SK-N-SH (cell line): ENCODE data around the gene HUS1. TPM values are rescaled to one million over a fixed set of nuclear protein-coding genes. Genes with fewer than 3 reads are reported as not detected.
"Not testable (repeated sequence)": the region's sequence is repeated elsewhere in the genome, so short reads cannot be mapped to it uniquely, and the experiment has no call there.

Experiments
- CTCF ChIA-PET: fragments of 300-600, 350-600 bp; formaldehyde crosslinking; extraction: SDS; loops from one replicate; lab custom pipeline; 2021; lab: Yijun Ruan, JAX
- POLR2A ChIA-PET: fragments of 350-600 bp; sonication (Branson Sonifier 250); formaldehyde crosslinking; extraction: SDS; loops from one replicate; lab custom pipeline; 2020; ENCODE audit warnings: antibody characterized with exemption, inconsistent platforms; lab: Yijun Ruan, JAX
- DNase-seq: peaks from one replicate; pipeline ENCODE4 v3.0.0; 2012
- H2AFZ ChIP-seq: fragments of 200-600 bp; sonication (generic); 2 replicates; pipeline ENCODE4 v1.8.1; 2016; ENCODE audit warnings: antibody characterized with exemption, mild to moderate bottlenecking, low read depth
- H3F3A ChIP-seq: fragments of 200-600 bp; sonication (generic); replicated peaks from 2 replicates; pipeline ENCODE3; 2016; ENCODE audit warnings: antibody characterized with exemption, mild to moderate bottlenecking; ENCODE audit not compliant: insufficient read depth
- H3K27ac ChIP-seq, 2 experiments: fragments of 200-500 bp in 1 of 2; fragments of 200-600 bp in 1 of 2; sonication (Bioruptor generic) in 1 of 2; sonication (generic), shearing (Covaris generic) in 1 of 2; 2 replicates each; pipeline versions ENCODE4 v1.5.1 to v1.6.1; 2014 to 2016; ENCODE audit warnings: low read depth in 2 of 2, inconsistent platforms in 1 of 2, low read length in 1 of 2, mild to moderate bottlenecking in 1 of 2, mixed read lengths in 1 of 2
- H3K27me3 ChIP-seq: fragments of 200-600 bp; sonication (generic), shearing (Covaris generic); 2 replicates; pipeline ENCODE4 v1.6.1; 2016; ENCODE audit warnings: mixed run types; ENCODE audit not compliant: insufficient read depth
- H3K36me3 ChIP-seq, 2 experiments: fragments of 200-500 bp in 1 of 2; fragments of 200-600 bp in 1 of 2; sonication (Bioruptor generic) in 1 of 2; sonication (generic) in 1 of 2; replicated peaks in 1 of 2; 2 replicates each; pipeline versions ENCODE3 to v1.5.1; 2014 to 2016; ENCODE audit warnings: low read length in 1 of 2, mild to moderate bottlenecking in 1 of 2; ENCODE audit not compliant: insufficient read depth in 2 of 2, control insufficient read depth in 1 of 2
- H3K4me1 ChIP-seq, 2 experiments: fragments of 200-500 bp in 1 of 2; fragments of 200-600 bp in 1 of 2; sonication (Bioruptor generic) in 1 of 2; sonication (generic), shearing (Covaris generic) in 1 of 2; 2 replicates each; pipeline versions ENCODE4 v1.5.1 to v1.6.1; 2014 to 2016; ENCODE audit warnings: low read depth in 1 of 2, low read length in 1 of 2, mixed run types in 1 of 2; ENCODE audit not compliant: insufficient read depth in 2 of 2, control insufficient read depth in 1 of 2
- H3K4me2 ChIP-seq: fragments of 200-600 bp; sonication (generic), shearing (Covaris generic); 2 replicates; pipeline ENCODE4 v1.6.1; 2017; ENCODE audit warnings: mixed run types
- H3K4me3 ChIP-seq, 2 experiments: fragments of 200-500 bp in 1 of 2; fragments of 200-600 bp in 1 of 2; sonication (Bioruptor generic) in 1 of 2; sonication (generic), shearing (Covaris generic) in 1 of 2; 2 replicates each; pipeline versions ENCODE4 v1.5.1 to v1.8.1; 2014 to 2016; ENCODE audit warnings: low read depth in 2 of 2, inconsistent platforms in 1 of 2, low read length in 1 of 2, mild to moderate bottlenecking in 1 of 2, mixed read lengths in 1 of 2, moderate library complexity in 1 of 2
- H3K79me2 ChIP-seq: fragments of 200-600 bp; sonication (generic); 2 replicates; pipeline ENCODE4 v1.8.1; 2017; ENCODE audit warnings: mild to moderate bottlenecking; ENCODE audit not compliant: insufficient read depth
- H3K9ac ChIP-seq: fragments of 200-600 bp; sonication (generic); 2 replicates; pipeline ENCODE4 v1.6.1; 2017; ENCODE audit warnings: mixed run types
- H3K9me2 ChIP-seq: fragments of 200-600 bp; sonication (generic); 2 replicates; pipeline ENCODE4 v1.6.1; 2017; ENCODE audit warnings: mixed run types
- H3K9me3 ChIP-seq: fragments of 200-600 bp; sonication (generic); 2 replicates; pipeline ENCODE4 v1.6.1; 2017; ENCODE audit warnings: mixed run types, mild to moderate bottlenecking, moderate library complexity
- H4K20me1 ChIP-seq: fragments of 200-600 bp; sonication (generic); 2 replicates; pipeline ENCODE4 v1.6.1; 2017; ENCODE audit warnings: mild to moderate bottlenecking, mixed run types; ENCODE audit not compliant: insufficient read depth
- FOXM1 ChIP-seq: IDR thresholded peaks from 2 replicates; pipeline ENCODE4 v1.4.0; 2012; ENCODE audit warnings: low read depth, mild to moderate bottlenecking
- JUND ChIP-seq: IDR thresholded peaks from 2 replicates; pipeline ENCODE4 v1.4.0; 2012
- RCOR1 ChIP-seq: fragments of 150-350 bp; IDR thresholded peaks from 2 replicates; pipeline ENCODE4 v1.6.1; 2017; ENCODE audit warnings: antibody characterized with exemption, low read length
- RFX5 ChIP-seq: IDR thresholded peaks from 2 replicates; pipeline ENCODE4 v1.6.1; 2012; ENCODE audit warnings: mild to moderate bottlenecking, improper control_type of control experiment, low read length
- SIN3A ChIP-seq: IDR thresholded peaks from 2 replicates; pipeline ENCODE4 v1.6.1; 2012; ENCODE audit warnings: low read depth, mild to moderate bottlenecking, low read length, moderate library complexity, borderline replicate concordance
- SMC3 ChIP-seq: IDR thresholded peaks from 2 replicates; pipeline ENCODE4 v1.6.1; 2012; ENCODE audit warnings: low read depth, low read length, improper control_type of control experiment
- YY1 ChIP-seq: IDR thresholded peaks from 2 replicates; pipeline ENCODE4 v1.4.0; 2012; ENCODE audit warnings: low read depth, mild to moderate bottlenecking
- WGBS: methylation state at CpG from one replicate; pipeline ENCODE4 v1.1.6; 2017; ENCODE audit warnings: low lambda C conversion rate; 5-methylcytosine and 5-hydroxymethylcytosine counted together
- polyA plus RNA-seq, 3 experiments: library from polyadenylated mRNA; depleted of rRNA; stranded (reverse); fragments of >200 nt; gene quantifications; 2 replicates each; pipeline ENCODE4 v1.2.3, GENCODE V29; 2012
- TF ChIP-seq, protein P1 (sequence below): fragments of 150-350 bp; IDR thresholded peaks from 2 replicates; pipeline ENCODE4 v1.6.1; 2016; ENCODE audit warnings: mild to moderate bottlenecking, low read depth, low read length
- TF ChIP-seq, protein P2 (sequence below): fragments of 200-600 bp; sonication (generic); IDR thresholded peaks from 2 replicates; pipeline ENCODE4 v1.6.1; 2017; ENCODE audit warnings: antibody characterized with exemption, mild to moderate bottlenecking, moderate library complexity

Gene HUS1
- polyA plus RNA-seq, 1 of the 3 experiments (the other 2 are of a cell fraction), result 17.8 TPM

DNA sequence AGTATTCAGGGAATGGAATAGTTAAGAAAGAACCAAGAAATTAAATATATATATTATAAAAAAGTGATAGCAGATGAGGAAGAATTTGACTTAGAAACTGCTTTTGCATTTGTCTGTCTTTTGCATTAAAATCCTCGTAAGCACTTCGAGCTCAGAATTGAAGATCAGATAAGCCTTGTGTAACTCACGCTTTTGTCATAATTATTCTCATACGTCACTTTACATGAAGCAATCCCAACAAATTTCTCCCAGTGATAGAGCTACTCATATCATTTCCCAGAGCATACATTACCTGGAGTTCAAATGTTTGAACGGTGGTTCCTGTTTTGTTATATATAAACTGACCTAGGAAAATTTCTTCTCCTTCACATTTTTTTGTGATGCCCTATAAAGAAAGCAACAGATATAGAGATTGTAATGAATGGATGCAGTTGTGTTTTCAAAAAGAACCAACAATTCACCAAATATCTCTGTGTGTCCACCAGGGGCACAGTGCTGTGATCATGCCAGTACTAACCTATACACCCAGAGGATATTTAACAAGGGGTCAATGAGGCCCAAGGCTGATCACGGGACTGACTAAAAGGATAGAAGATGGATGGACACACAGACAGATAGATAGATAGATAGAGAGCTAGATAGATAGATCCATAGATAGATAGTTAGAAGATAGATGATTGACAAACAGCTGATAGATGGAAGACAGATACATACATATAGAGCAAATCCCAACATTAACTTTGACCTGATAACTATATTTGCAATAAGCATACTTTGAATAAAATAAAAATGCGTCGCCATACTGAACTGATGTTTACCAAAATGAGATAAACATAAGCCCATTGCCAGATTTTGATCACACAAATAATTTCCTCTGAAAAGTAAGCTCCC is 9.3 kb upstream of the HUS1 start:
- no peaks in the 10 kb centered on the region for H3K79me2 ChIP-seq
- peaks cover 5% of the 10 kb centered on the region for H3F3A ChIP-seq
- TF ChIP-seq JUND (no peak), RCOR1 (no peak), RFX5 (no peak), SIN3A (no peak), SMC3 (no peak), FOXM1 (no peak)
- TF ChIP-seq, protein P1, sequence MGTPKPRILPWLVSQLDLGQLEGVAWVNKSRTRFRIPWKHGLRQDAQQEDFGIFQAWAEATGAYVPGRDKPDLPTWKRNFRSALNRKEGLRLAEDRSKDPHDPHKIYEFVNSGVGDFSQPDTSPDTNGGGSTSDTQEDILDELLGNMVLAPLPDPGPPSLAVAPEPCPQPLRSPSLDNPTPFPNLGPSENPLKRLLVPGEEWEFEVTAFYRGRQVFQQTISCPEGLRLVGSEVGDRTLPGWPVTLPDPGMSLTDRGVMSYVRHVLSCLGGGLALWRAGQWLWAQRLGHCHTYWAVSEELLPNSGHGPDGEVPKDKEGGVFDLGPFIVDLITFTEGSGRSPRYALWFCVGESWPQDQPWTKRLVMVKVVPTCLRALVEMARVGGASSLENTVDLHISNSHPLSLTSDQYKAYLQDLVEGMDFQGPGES, result no peak
- TF ChIP-seq, protein P2, sequence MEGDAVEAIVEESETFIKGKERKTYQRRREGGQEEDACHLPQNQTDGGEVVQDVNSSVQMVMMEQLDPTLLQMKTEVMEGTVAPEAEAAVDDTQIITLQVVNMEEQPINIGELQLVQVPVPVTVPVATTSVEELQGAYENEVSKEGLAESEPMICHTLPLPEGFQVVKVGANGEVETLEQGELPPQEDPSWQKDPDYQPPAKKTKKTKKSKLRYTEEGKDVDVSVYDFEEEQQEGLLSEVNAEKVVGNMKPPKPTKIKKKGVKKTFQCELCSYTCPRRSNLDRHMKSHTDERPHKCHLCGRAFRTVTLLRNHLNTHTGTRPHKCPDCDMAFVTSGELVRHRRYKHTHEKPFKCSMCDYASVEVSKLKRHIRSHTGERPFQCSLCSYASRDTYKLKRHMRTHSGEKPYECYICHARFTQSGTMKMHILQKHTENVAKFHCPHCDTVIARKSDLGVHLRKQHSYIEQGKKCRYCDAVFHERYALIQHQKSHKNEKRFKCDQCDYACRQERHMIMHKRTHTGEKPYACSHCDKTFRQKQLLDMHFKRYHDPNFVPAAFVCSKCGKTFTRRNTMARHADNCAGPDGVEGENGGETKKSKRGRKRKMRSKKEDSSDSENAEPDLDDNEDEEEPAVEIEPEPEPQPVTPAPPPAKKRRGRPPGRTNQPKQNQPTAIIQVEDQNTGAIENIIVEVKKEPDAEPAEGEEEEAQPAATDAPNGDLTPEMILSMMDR, result peak; percentile 66
- CTCF ChIA-PET, result interaction anchor here (0.8 to 2.3 kb wide), 15 partner anchors 10 to 166 kb away, joined by 3 to 18 read pairs (median 4); no protein-coding TSS in a partner anchor
- H2AFZ ChIP-seq, result no peak overlapping the region
- H3K9me3 ChIP-seq, result no peaks in the 10 kb centered on the region
- POLR2A ChIA-PET, result no interaction called here
- H3K27me3 ChIP-seq, result no peaks in the 10 kb centered on the region; the same call in 1 of the 2 replicates
- H3K27ac ChIP-seq, result no peak overlapping the region
- H3K4me2 ChIP-seq, result no peak overlapping the region
- no peak overlapping the region for H3K4me3 ChIP-seq
- no peaks in the 10 kb centered on the region for H3K9me2 ChIP-seq
- WGBS, result 77% methylated on average over 8 of the region's 8 CpGs
- H3K4me1 ChIP-seq, result no peaks in the 10 kb centered on the region; a peak in 1 of 4 replicates
- H4K20me1 ChIP-seq, result no peaks in the 10 kb centered on the region
- H3K9ac ChIP-seq, result no peak overlapping the region
- DNase-seq, result peak; percentile 56
- H3K36me3 ChIP-seq, result no peaks in the 10 kb centered on the region

GRCh38 chr7:47982610-47983009 is 3.2 kb upstream of the HUS1 start:
- Histone ChIP-seq H3K27ac (no peak overlapping the region), H3K9me3 (no peaks in the 10 kb centered on the region), H3K4me3 (no peak overlapping the region), H3K4me1 (peaks cover 8% of the 10 kb centered on the region in 2 experiments; a peak in 3 of 4 replicates), H3K27me3 (no peaks in the 10 kb centered on the region; the same call in 1 of the 2 replicates), H3K9ac (no peak overlapping the region), H3K4me2 (no peak overlapping the region), H3F3A (peaks cover 17% of the 10 kb centered on the region), H2AFZ (peak overlapping the region; percentile 40; the same call in 1 of the 2 replicates), H3K9me2 (no peaks in the 10 kb centered on the region), H3K36me3 (peaks cover 7 to 8% of the 10 kb centered on the region in 2 experiments), H3K79me2 (peaks cover 14% of the 10 kb centered on the region), H4K20me1 (no peaks in the 10 kb centered on the region)
- no peak for TF ChIP-seq YY1
- 49% methylated on average over 2 of the region's 2 CpGs for WGBS
- ChIA-PET POLR2A (no interaction called here), CTCF (interaction anchor here (1.4 to 2.1 kb wide), 4 partner anchors 9 to 128 kb away, joined by 5 to 8 read pairs (median 8); no protein-coding TSS in a partner anchor)
- no peak for DNase-seq

DNA sequence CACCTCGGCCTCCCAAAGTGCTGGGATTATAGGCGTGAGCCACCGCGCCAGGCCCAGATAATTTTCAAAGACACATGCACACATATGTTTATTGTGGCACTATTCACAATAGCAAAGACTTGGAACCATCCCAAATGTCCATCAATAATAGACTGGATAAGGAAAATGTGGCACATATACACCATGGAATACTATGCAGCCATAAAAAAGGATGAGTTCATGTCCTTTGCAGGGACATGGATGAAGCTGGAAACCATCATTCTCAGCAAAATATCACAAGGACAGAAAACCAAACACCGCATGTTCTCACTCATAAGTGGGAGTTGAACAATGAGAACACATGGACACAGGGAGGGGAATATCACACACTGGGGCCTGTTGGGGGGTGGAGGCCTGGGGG is 1.2 kb upstream of the HUS1 start:
- Histone ChIP-seq H3K36me3 (peaks cover 26 to 27% of the 10 kb centered on the region in 2 experiments), H3F3A (peaks cover 17% of the 10 kb centered on the region), H3K79me2 (peaks cover 21% of the 10 kb centered on the region)
- CTCF ChIA-PET, result interaction anchor here (1.1 kb wide), 1 partner anchor 12 kb away, joined by 6 read pairs; no protein-coding TSS in a partner anchor
- H3K27ac ChIP-seq, H3K4me3 ChIP-seq, H3K9me3 ChIP-seq, H2AFZ ChIP-seq, H3K9me2 ChIP-seq, POLR2A ChIA-PET, H3K4me1 ChIP-seq, H3K27me3 ChIP-seq, H4K20me1 ChIP-seq, H3K9ac ChIP-seq, H3K4me2 ChIP-seq, DNase-seq: not testable (repeated sequence)
- 98% methylated on average over 5 of the region's 5 CpGs for WGBS
